Measurements from ENCODE around the gene LPIN2. TPM values are rescaled to one million over a fixed set of nuclear protein-coding genes. Genes with fewer than 3 reads are reported as not detected.

The LPIN2 gene
- total RNA-seq, 5 donors from 2014 or later (not counting 1 experiment from before 2014, with no cell fraction given) = 78.9 to 107 (median 88.8) TPM

GRCh38 chr18:2978661-2979106 is 34.3 kb downstream of the LPIN2 start:
- WGBS (ENCODE audit: insufficient coverage) = 13% methylated on average over 1 of the region's 3 CpGs
- Mint-ChIP-seq H3K4me3 (peak overlapping the region; percentile 76 to 87 (median 79)), H3K27ac (peak overlapping the region; percentile 97 to 99), H3K4me1 (peaks cover 82 to 93% (median 86%) of the 10 kb centered on the region in 3 donors), H3K9me3 (no peaks in the 10 kb centered on the region), H3K27me3 (no peaks in the 10 kb centered on the region), H3K36me3 (peaks cover 23% of the 10 kb centered on the region)
- peak overlapping the region in 1 of 2 donors; percentile 32 for H3K4me3 ChIP-seq (ENCODE audit: control insufficient read depth in 1 of 2, extremely low read depth in 1 of 2, low read length in 1 of 2)
- DNase-seq (peak in 1 of 35 experiments; percentile 54), ATAC-seq (replicated peaks in 1 of 4) (peak; percentile 12 to 21 (median 14))
- peak overlapping the region; percentile 83 for H3K27ac ChIP-seq (ENCODE audit: low read length)
- peaks cover 0 to 15% of the 10 kb centered on the region in 2 donors for H3K36me3 ChIP-seq (ENCODE audit: control insufficient read depth in 2 of 2, extremely low read depth in 1 of 2, insufficient read depth in 1 of 2, low read length in 1 of 2)
- no peaks in the 10 kb centered on the region for H3K9me3 ChIP-seq
- ChIA-PET CTCF (interaction anchor here in 1 of 2 donors (1.5 to 5.6 kb wide), 3 partner anchors 16 to 46 kb away, joined by 5 to 51 read pairs (median 12); no protein-coding TSS in a partner anchor), POLR2A (interaction anchor here (0.6 to 0.7 kb wide), 2 partner anchors 30 to 122 kb away, joined by 3 read pairs; no protein-coding TSS in a partner anchor)
- peaks cover 45 to 58% of the 10 kb centered on the region in 2 experiments for H3K4me1 ChIP-seq (ENCODE audit: control insufficient read depth in 1 of 2, extremely low read depth in 1 of 2, insufficient read depth in 2 of 2, low read length in 2 of 2)
- no peaks in the 10 kb centered on the region for H3K27me3 ChIP-seq (replicated peaks in 1 of 2; ENCODE audit: control insufficient read depth in 2 of 2, extremely low read depth in 1 of 2, insufficient read depth in 2 of 2, low read length in 1 of 2)

- H3K36me3 Mint-ChIP-seq = peaks cover 28% of the 10 kb centered on the region
- no peaks in the 10 kb centered on the region for H3K9me3 Mint-ChIP-seq
- peak overlapping the region; percentile 76 to 87 (median 79) for H3K4me3 Mint-ChIP-seq
- DNase-seq (no peak), ATAC-seq (replicated peaks in 1 of 4) (no peak)
- ChIA-PET POLR2A (no interaction called here), CTCF (interaction anchor here (0.7 to 5.6 kb wide), 4 partner anchors 17 to 273 kb away, joined by 3 to 51 read pairs (median 3); no protein-coding TSS in a partner anchor)
- Histone ChIP-seq H3K27ac (ENCODE audit: low read length) (peak overlapping the region; percentile 83), H3K27me3 (replicated peaks in 1 of 2; ENCODE audit: control insufficient read depth in 2 of 2, extremely low read depth in 1 of 2, insufficient read depth in 2 of 2, low read length in 1 of 2) (no peaks in the 10 kb centered on the region), H3K9me3 (no peaks in the 10 kb centered on the region), H3K4me3 (ENCODE audit: control insufficient read depth in 1 of 2, extremely low read depth in 1 of 2, low read length in 1 of 2) (peak overlapping the region in 1 of 2 donors; percentile 32), H3K36me3 (ENCODE audit: control insufficient read depth in 2 of 2, extremely low read depth in 1 of 2, insufficient read depth in 1 of 2, low read length in 1 of 2) (peaks cover 0 to 15% of the 10 kb centered on the region in 2 donors), H3K4me1 (ENCODE audit: control insufficient read depth in 1 of 2, extremely low read depth in 1 of 2, insufficient read depth in 2 of 2, low read length in 2 of 2) (peaks cover 43 to 56% of the 10 kb centered on the region in 2 experiments)
- H3K4me1 Mint-ChIP-seq = peaks cover 83 to 93% (median 87%) of the 10 kb centered on the region in 3 donors
- whole genome bisulfite sequencing (ENCODE audit: insufficient coverage) = no CpG with 5 or more reads among the region's 3 CpGs
- no peaks in the 10 kb centered on the region for H3K27me3 Mint-ChIP-seq
- H3K27ac Mint-ChIP-seq = peak overlapping the region; percentile 97 to 99
Observed at GRCh38 chr18:2978208-2978607, 34.7 kb downstream of the LPIN2 start.

GRCh38 chr18:2976218-2977132 is 36.5 kb downstream of the LPIN2 start:
- WGBS (ENCODE audit: insufficient coverage) = 100% methylated on average over 1 of the region's 8 CpGs
- ChIA-PET POLR2A (interaction anchor here (0.5 to 1.5 kb wide), 5 partner anchors 11 to 620 kb away, joined by 3 to 4 read pairs (median 3); no protein-coding TSS in a partner anchor), CTCF (interaction anchor here (0.6 to 5.6 kb wide), 16 partner anchors 9 to 275 kb away, joined by 3 to 51 read pairs (median 3); no protein-coding TSS in a partner anchor)
- no peak overlapping the region for H3K4me3 ChIP-seq (ENCODE audit: control insufficient read depth in 1 of 2, extremely low read depth in 1 of 2, low read length in 1 of 2)
- no peaks in the 10 kb centered on the region for H3K27me3 ChIP-seq (replicated peaks in 1 of 2; ENCODE audit: control insufficient read depth in 2 of 2, extremely low read depth in 1 of 2, insufficient read depth in 2 of 2, low read length in 1 of 2)
- Mint-ChIP-seq H3K27me3 (no peaks in the 10 kb centered on the region), H3K27ac (peak overlapping the region; percentile 96 to 99), H3K36me3 (peaks cover 31% of the 10 kb centered on the region), H3K4me3 (peak overlapping the region; percentile 40 to 76 (median 53)), H3K4me1 (peaks cover 92 to 94% (median 93%) of the 10 kb centered on the region in 3 donors), H3K9me3 (no peaks in the 10 kb centered on the region)
- H3K27ac ChIP-seq (ENCODE audit: low read length) = peak overlapping the region; percentile 83
- no peaks in the 10 kb centered on the region for H3K9me3 ChIP-seq
- peaks cover 47 to 65% of the 10 kb centered on the region in 2 experiments for H3K4me1 ChIP-seq (ENCODE audit: control insufficient read depth in 1 of 2, extremely low read depth in 1 of 2, insufficient read depth in 2 of 2, low read length in 2 of 2)
- H3K36me3 ChIP-seq (ENCODE audit: control insufficient read depth in 2 of 2, extremely low read depth in 1 of 2, insufficient read depth in 1 of 2, low read length in 1 of 2) = peaks cover 0 to 15% of the 10 kb centered on the region in 2 donors
- no peak for DNase-seq
- no peak for ATAC-seq (replicated peaks in 1 of 4)

- 100% methylated on average over 1 of the region's 3 CpGs for WGBS (ENCODE audit: insufficient coverage)
- ChIA-PET POLR2A (interaction anchor here in 1 of 2 donors (0.5 kb wide), 1 partner anchor 15 kb away, joined by 4 read pairs; no protein-coding TSS in a partner anchor), CTCF (interaction anchor here in 1 of 2 donors (4.2 to 5.0 kb wide), 2 partner anchors 11 to 15 kb away, joined by 34 to 43 read pairs; no protein-coding TSS in a partner anchor)
- H3K27me3 ChIP-seq (replicated peaks in 1 of 2; ENCODE audit: control insufficient read depth in 2 of 2, extremely low read depth in 1 of 2, insufficient read depth in 2 of 2, low read length in 1 of 2) = no peaks in the 10 kb centered on the region
- DNase-seq = no peak
- no peak for ATAC-seq (replicated peaks in 1 of 4)
- H3K4me3 ChIP-seq (ENCODE audit: control insufficient read depth in 1 of 2, extremely low read depth in 1 of 2, low read length in 1 of 2) = no peak overlapping the region
- H3K36me3 ChIP-seq (ENCODE audit: control insufficient read depth in 2 of 2, extremely low read depth in 1 of 2, insufficient read depth in 1 of 2, low read length in 1 of 2) = peaks cover 0 to 15% of the 10 kb centered on the region in 2 donors
- H3K9me3 ChIP-seq = no peaks in the 10 kb centered on the region
- peak overlapping the region in 1 of 3 donors; percentile 13 for H3K4me3 Mint-ChIP-seq
- H3K4me1 Mint-ChIP-seq = peaks cover 95 to 97% (median 96%) of the 10 kb centered on the region in 3 donors
- peak overlapping the region; percentile 16 for H3K27ac ChIP-seq (ENCODE audit: low read length)
- H3K4me1 ChIP-seq (ENCODE audit: control insufficient read depth in 1 of 2, extremely low read depth in 1 of 2, insufficient read depth in 2 of 2, low read length in 2 of 2) = peaks cover 54 to 70% of the 10 kb centered on the region in 2 experiments
- no peaks in the 10 kb centered on the region for H3K9me3 Mint-ChIP-seq
- H3K36me3 Mint-ChIP-seq = peaks cover 31% of the 10 kb centered on the region
- H3K27ac Mint-ChIP-seq = peak overlapping the region; percentile 95 to 96
- no peaks in the 10 kb centered on the region for H3K27me3 Mint-ChIP-seq
Observed at GRCh38 chr18:2974731-2975130, 38.2 kb downstream of the LPIN2 start.

GRCh38 chr18:2971741-2972552 is 41.0 kb downstream of the LPIN2 start:
- CTCF ChIA-PET = interaction anchor here (0.6 to 5.0 kb wide), 8 partner anchors 8 to 91 kb away, joined by 3 to 43 read pairs (median 6); no protein-coding TSS in a partner anchor
- peaks cover 94 to 97% (median 95%) of the 10 kb centered on the region in 3 donors for H3K4me1 Mint-ChIP-seq
- H3K4me3 Mint-ChIP-seq = peak overlapping the region; percentile 75 to 89 (median 86)
- H3K27ac Mint-ChIP-seq = peak overlapping the region; percentile 95 to 96
- H3K27me3 Mint-ChIP-seq = no peaks in the 10 kb centered on the region
- H3K9me3 Mint-ChIP-seq = no peaks in the 10 kb centered on the region
- Histone ChIP-seq H3K36me3 (ENCODE audit: control insufficient read depth in 2 of 2, extremely low read depth in 1 of 2, insufficient read depth in 1 of 2, low read length in 1 of 2) (peaks cover 0 to 17% of the 10 kb centered on the region in 2 donors), H3K9me3 (no peaks in the 10 kb centered on the region), H3K4me1 (ENCODE audit: control insufficient read depth in 1 of 2, extremely low read depth in 1 of 2, insufficient read depth in 2 of 2, low read length in 2 of 2) (peaks cover 56 to 70% of the 10 kb centered on the region in 2 experiments), H3K27ac (ENCODE audit: low read length) (peak overlapping the region; percentile 94), H3K4me3 (ENCODE audit: control insufficient read depth in 1 of 2, extremely low read depth in 1 of 2, low read length in 1 of 2) (peak overlapping the region; percentile 35), H3K27me3 (replicated peaks in 1 of 2; ENCODE audit: control insufficient read depth in 2 of 2, extremely low read depth in 1 of 2, insufficient read depth in 2 of 2, low read length in 1 of 2) (no peaks in the 10 kb centered on the region)
- POLR2A ChIA-PET = interaction anchor here (0.6 to 3.3 kb wide), 8 partner anchors 10 to 125 kb away, joined by 3 to 21 read pairs (median 4); no protein-coding TSS in a partner anchor
- WGBS (ENCODE audit: insufficient coverage) = 3% methylated on average over 7 of the region's 18 CpGs
- ATAC-seq (replicated peaks in 1 of 4) = peak; percentile 53 to 72 (median 65)
- DNase-seq = peak in 33 of 35 experiments; percentile 44 to 82 (median 69)
- H3K36me3 Mint-ChIP-seq = peaks cover 21% of the 10 kb centered on the region
